ENCODE measurements around the gene EPB41L1.
A peak's percentile ranks its signal among the peaks of the same experiment; 100 is the strongest.

Gene EPB41L1

GRCh38 chr20:36197271-36197670 is 42.7 kb downstream of the EPB41L1 start:
- no peak for DNase-seq

GRCh38 chr20:36199345-36200257 is 45.1 kb downstream of the EPB41L1 start:
- peak; percentile 72 for DNase-seq

- no peak for DNase-seq
Measured at GRCh38 chr20:36200451-36200850, 45.9 kb downstream of the EPB41L1 start.

- DNase-seq = no peak
Measured at GRCh38 chr20:36201198-36201597, 46.7 kb downstream of the EPB41L1 start.

GRCh38 chr20:36202891-36203338 is 48.4 kb downstream of the EPB41L1 start:
- peak; percentile 64 for DNase-seq

GRCh38 chr20:36203861-36204260 is 49.3 kb downstream of the EPB41L1 start:
- DNase-seq = no peak

GRCh38 chr20:36205026-36205425 is 50.5 kb downstream of the EPB41L1 start:
- DNase-seq = no peak

- no peak for DNase-seq
Measured at GRCh38 chr20:36206068-36206467, 51.5 kb downstream of the EPB41L1 start.

GRCh38 chr20:36206641-36207040 is 52.1 kb downstream of the EPB41L1 start:
- DNase-seq = no peak

- no peak for DNase-seq
Measured at GRCh38 chr20:36207602-36208001, 53.1 kb downstream of the EPB41L1 start.

- DNase-seq = no peak
Measured at GRCh38 chr20:36208257-36208656, 53.7 kb downstream of the EPB41L1 start.

- DNase-seq = no peak
Measured at GRCh38 chr20:36210436-36211021, 56.0 kb downstream of the EPB41L1 start.

GRCh38 chr20:36213362-36213761 is 58.8 kb downstream of the EPB41L1 start:
- DNase-seq = no peak

GRCh38 chr20:36214684-36215256 is 60.2 kb downstream of the EPB41L1 start:
- DNase-seq = peak; percentile 17

GRCh38 chr20:36215778-36216177 is 61.2 kb downstream of the EPB41L1 start:
- no peak for DNase-seq

- no peak for DNase-seq
Measured at GRCh38 chr20:36216314-36217025, 61.9 kb downstream of the EPB41L1 start.

GRCh38 chr20:36217226-36217625 is 62.7 kb downstream of the EPB41L1 start:
- no peak for DNase-seq

- DNase-seq = no peak
Measured at GRCh38 chr20:36218380-36219064, 64.0 kb downstream of the EPB41L1 start.

- no peak for DNase-seq
Measured at GRCh38 chr20:36219671-36220220, 65.2 kb downstream of the EPB41L1 start.

GRCh38 chr20:36225666-36226065 is 71.1 kb downstream of the EPB41L1 start:
- DNase-seq = no peak

GRCh38 chr20:36228770-36229169 is 74.2 kb downstream of the EPB41L1 start:
- no peak for DNase-seq

- no peak for DNase-seq
Measured at GRCh38 chr20:36230019-36230418, 75.5 kb downstream of the EPB41L1 start.

Measured in CD4-positive, alpha-beta T cell treated with Interleukin-4 for 4 hours (primary cell).